Heart left ventricle (tissue), 13 donors: ENCODE measurements around the gene SERPINH1.

Source experiments
- POLR2A ChIP-seq, 2 donors: fragments of 450-650 bp; IDR thresholded peaks; one replicate each; pipeline ENCODE4 v1.6.1; 2017; ENCODE audit warnings: antibody characterized with exemption in 2 of 2, mild to moderate bottlenecking in 2 of 2, moderate library complexity in 2 of 2
- TF ChIP-seq, protein P1 (sequence below), 12 donors: fragments of 200-600 bp; sonication (generic) in 4 of 12; IDR thresholded peaks; one replicate each; pipeline versions ENCODE4 v1.5.0 to v1.8.0; 2018 to 2022; ENCODE audit warnings: antibody characterized with exemption in 12 of 12, mild to moderate bottlenecking in 5 of 12
- donor health status: ischemic (EF 13 %, LVEDD 7.1; RV severe dilation, severe dysfunction).
- donor health status: DM: no; HTN: yes; CAD: no.
- donor health status: DM: no; HTN: no; CAD: no.
- donor health status: ischemic (EF 25% LVEDD 6.9; RV normal size, moderate dysfunction).
- donor health status: ischemic (EF 25% LVEDD 5.7; RV mildly dilated, moderate dysfunction).
- donor health status: ischemic (EF 35%, LVEDD 5.7; RV mildly dilated, moderate dysfunction).
- donor health status: nonischemic (EF 11% LVEDD 7.7; RV severe dilation, severe dysfunction).
- donor health status: DM: yes; HTN: yes; CAD: no.
- donor health status: PGD.
- donor health status: ischemic (EF 29% LVEDD 5.4; RV normal size, mild dysfunction).
- donor health status: nonischemic (EF 23%, LVEDD 6.1; RV moderate dilation, normal function).

DNA sequence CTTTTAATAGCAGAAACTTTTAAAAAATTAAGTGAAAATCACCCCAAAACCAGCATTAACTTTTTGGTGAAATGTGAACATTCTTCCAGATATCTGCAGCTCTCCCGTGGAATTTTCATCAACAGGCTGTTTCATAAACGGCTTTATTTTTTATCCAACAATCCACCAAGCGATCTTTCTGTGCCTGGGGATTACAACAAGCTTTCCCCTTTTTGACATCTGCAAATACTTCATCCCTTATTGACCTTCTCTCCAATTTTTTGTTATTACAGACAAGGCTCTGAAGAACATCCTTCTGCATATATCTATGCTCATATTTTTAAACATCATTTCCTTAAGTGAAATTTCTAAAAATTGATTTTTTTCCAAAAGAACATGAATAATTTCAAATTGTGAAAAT is 5.8 kb upstream of the SERPINH1 start:
- TF ChIP-seq, protein P1, sequence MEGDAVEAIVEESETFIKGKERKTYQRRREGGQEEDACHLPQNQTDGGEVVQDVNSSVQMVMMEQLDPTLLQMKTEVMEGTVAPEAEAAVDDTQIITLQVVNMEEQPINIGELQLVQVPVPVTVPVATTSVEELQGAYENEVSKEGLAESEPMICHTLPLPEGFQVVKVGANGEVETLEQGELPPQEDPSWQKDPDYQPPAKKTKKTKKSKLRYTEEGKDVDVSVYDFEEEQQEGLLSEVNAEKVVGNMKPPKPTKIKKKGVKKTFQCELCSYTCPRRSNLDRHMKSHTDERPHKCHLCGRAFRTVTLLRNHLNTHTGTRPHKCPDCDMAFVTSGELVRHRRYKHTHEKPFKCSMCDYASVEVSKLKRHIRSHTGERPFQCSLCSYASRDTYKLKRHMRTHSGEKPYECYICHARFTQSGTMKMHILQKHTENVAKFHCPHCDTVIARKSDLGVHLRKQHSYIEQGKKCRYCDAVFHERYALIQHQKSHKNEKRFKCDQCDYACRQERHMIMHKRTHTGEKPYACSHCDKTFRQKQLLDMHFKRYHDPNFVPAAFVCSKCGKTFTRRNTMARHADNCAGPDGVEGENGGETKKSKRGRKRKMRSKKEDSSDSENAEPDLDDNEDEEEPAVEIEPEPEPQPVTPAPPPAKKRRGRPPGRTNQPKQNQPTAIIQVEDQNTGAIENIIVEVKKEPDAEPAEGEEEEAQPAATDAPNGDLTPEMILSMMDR (IDR thresholded peaks at IDR 0.05), result no peak
- no peak for TF ChIP-seq POLR2A (IDR thresholded peaks at IDR 0.05)
